Colonic mucosa (tissue), 4 donors: ENCODE results near the gene ITGA11. TPM values are rescaled to one million over a fixed set of nuclear protein-coding genes. Genes with fewer than 3 reads are reported as not detected.

ENCODE experiments used
- DNase-seq: peaks from one replicate; pipeline ENCODE4 v3.0.0-alpha.2; 2020
- H3K27ac ChIP-seq: fragments of 200-600 bp; one replicate; pipeline ENCODE4 v1.8.0; 2021
- H3K27me3 ChIP-seq: fragments of 200-600 bp; one replicate; pipeline ENCODE4 v1.8.0; 2021
- H3K36me3 ChIP-seq: fragments of 200-600 bp; one replicate; pipeline ENCODE4 v1.8.0; 2021
- H3K4me1 ChIP-seq: fragments of 200-600 bp; one replicate; pipeline ENCODE4 v1.8.0; 2021; ENCODE audit warnings: mild to moderate bottlenecking
- H3K4me3 ChIP-seq: fragments of 200-600 bp; one replicate; pipeline ENCODE4 v1.8.0; 2021
- H3K9ac ChIP-seq, 2 donors: one replicate each; pipeline ENCODE4 v1.7.0; 2013; ENCODE audit warnings: control low read depth in 2 of 2, low read depth in 2 of 2, low read length in 2 of 2
- H3K9me3 ChIP-seq: fragments of 200-600 bp; one replicate; pipeline ENCODE4 v1.8.0; 2021
- intact Hi-C: fragments of 100-400 bp; cut with DNase I; formaldehyde crosslinking; loops from one replicate; pipeline ENCODE4 v1.14.1; 2022
- total RNA-seq, 2 donors: library from RNA; stranded (reverse); fragmentation: NEBNext Ultra II Directional in 1 of 2; extraction: Animal tissue kit (Norgen Biotek cat#: 25700) in 1 of 2; gene quantifications; one replicate each; pipeline ENCODE4 v1.2.1, GENCODE V29; 2021
- TF ChIP-seq, protein P1 (sequence below): fragments of 200-600 bp; IDR thresholded peaks from one replicate; pipeline ENCODE4 v1.8.0; 2022; ENCODE audit warnings: antibody characterized with exemption, mild to moderate bottlenecking
- donor health status: healthy.
- donor health status: DM: no; HTN: no; CAD: no.
- donor health status: DM: no; HTN: no; CAD: no.

ITGA11 gene
- total RNA-seq, 2 donors from 2014 or later, result 2.4 to 4.1 TPM

DNA sequence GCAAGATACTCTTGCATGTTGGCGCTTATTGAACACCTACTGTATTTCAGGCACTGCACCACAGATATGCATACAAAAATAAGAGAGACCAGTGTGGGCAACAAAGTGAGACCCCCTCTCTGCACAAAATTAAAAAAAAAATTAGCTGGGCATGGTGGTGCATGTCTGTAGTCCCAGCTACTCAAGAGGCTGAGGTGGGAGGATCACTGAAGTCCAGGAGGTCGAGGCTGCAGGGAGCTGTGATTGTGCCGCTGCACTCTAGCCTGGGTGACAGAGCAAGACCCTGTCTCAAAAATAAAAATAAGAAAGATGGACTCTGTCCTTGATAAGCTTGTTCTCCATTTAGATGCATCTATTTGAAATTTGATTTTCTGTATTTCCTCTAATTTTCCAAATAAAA, 133.6 kb downstream of the ITGA11 start:
- TF ChIP-seq, protein P1, sequence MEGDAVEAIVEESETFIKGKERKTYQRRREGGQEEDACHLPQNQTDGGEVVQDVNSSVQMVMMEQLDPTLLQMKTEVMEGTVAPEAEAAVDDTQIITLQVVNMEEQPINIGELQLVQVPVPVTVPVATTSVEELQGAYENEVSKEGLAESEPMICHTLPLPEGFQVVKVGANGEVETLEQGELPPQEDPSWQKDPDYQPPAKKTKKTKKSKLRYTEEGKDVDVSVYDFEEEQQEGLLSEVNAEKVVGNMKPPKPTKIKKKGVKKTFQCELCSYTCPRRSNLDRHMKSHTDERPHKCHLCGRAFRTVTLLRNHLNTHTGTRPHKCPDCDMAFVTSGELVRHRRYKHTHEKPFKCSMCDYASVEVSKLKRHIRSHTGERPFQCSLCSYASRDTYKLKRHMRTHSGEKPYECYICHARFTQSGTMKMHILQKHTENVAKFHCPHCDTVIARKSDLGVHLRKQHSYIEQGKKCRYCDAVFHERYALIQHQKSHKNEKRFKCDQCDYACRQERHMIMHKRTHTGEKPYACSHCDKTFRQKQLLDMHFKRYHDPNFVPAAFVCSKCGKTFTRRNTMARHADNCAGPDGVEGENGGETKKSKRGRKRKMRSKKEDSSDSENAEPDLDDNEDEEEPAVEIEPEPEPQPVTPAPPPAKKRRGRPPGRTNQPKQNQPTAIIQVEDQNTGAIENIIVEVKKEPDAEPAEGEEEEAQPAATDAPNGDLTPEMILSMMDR, result no peak
- Histone ChIP-seq H3K27me3 (no peaks in the 10 kb centered on the region), H3K9ac (no peak overlapping the region), H3K27ac (no peak overlapping the region), H3K9me3 (no peaks in the 10 kb centered on the region), H3K4me3 (no peak overlapping the region), H3K4me1 (peaks cover 3% of the 10 kb centered on the region), H3K36me3 (no peaks in the 10 kb centered on the region)
- intact Hi-C loops, result no loop called here
- DNase-seq, result no peak

DNA sequence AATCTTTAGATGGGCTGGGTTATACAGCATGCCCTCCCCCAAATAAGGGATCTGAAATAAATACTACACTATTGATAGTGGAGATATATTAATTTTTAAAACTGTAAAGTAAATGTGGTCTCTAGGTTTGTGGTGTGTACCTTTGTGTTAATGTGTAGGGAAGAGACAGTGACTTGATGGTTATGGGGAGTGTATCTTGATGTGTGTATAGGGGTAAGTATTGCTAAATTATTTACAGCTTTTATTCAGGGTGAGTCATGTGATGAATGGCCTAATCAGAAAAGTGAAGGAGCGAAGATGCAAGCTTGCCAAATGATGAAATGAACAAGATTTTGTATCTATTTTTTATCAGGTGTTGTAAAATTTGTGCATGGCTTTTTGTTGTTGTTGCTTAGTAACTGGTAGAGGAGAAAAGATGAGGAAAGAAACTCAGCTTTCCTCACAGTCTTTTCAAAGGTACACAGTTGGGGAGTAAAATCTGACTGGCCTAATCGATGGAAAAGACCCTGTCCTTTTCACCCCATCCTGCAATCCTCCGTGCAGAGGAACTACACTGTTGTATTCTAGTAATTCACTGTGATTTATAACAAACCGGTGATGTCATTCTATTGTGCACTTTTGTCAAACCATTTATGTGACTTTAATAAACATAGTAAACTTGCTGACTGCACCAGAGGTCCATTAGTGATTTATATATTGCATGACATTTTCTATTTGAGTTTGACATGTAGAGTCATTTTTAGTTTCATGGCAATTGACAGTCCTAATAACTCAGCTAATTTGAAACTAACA, 136.8 kb downstream of the ITGA11 start:
- Histone ChIP-seq H3K9ac (no peak overlapping the region), H3K27me3 (no peaks in the 10 kb centered on the region), H3K36me3 (peaks cover 12% of the 10 kb centered on the region), H3K27ac (no peak overlapping the region), H3K4me3 (no peak overlapping the region), H3K4me1 (peaks cover 3% of the 10 kb centered on the region), H3K9me3 (no peaks in the 10 kb centered on the region)
- DNase-seq, result no peak
- intact Hi-C loops, result no loop called here
- TF ChIP-seq, protein P1, result no peak

DNA sequence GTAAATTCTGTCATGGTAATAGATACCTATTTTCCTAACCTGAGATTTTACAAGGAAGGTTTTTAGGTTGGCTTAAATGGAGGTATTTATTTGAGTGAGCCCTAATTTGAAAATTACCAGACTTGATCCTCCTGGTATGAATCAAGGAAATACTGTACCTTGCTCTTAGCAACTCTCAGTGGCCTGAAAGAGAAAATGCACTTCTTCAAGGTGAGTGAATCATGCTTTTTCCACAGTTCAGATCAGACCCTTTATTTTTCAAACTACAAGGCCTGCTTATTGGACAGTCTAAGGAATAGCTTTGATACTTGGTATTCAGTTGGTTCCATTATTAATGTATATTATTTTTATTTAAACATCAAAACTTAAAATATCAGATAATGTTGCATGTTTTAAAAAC, 139.0 kb downstream of the ITGA11 start:
- H3K4me3 ChIP-seq, result no peak overlapping the region
- H3K9me3 ChIP-seq, result no peaks in the 10 kb centered on the region
- no peak for DNase-seq
- H3K27me3 ChIP-seq, result no peaks in the 10 kb centered on the region
- TF ChIP-seq, protein P1, result no peak
- no peak overlapping the region for H3K9ac ChIP-seq
- intact Hi-C loops, result no loop called here
- peaks cover 15% of the 10 kb centered on the region for H3K36me3 ChIP-seq
- no peaks in the 10 kb centered on the region for H3K4me1 ChIP-seq
- no peak overlapping the region for H3K27ac ChIP-seq

DNA sequence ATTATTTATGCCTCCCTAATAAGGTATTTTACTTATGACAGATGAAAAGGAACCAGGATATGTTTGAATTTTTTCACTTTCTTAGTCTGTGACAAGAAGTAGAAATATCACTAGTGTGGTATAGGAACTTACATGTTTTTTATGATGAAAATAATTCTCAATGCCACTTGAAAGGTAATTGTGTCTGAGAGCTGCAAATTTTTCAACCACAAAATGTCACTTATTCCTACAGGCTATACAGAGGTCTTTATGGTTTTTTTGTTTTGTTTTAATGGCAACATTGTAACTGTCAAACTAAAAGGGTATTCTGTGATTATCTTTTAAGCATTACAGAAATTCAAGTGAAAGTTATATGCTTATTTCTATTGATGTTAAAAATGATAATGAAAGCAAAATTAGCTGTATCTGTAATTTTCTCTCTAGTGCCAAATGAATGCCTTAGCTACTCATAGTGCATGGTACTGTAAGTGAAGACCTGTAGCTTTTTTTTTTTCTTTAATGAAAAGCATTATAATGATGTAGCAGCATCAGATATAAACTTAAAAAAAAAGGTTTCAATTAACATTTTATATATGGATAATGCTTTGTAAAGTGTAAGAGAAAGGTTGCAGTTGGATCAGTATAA, 139.7 kb downstream of the ITGA11 start:
- H3K9ac ChIP-seq, result no peak overlapping the region
- H3K36me3 ChIP-seq, result peaks cover 15% of the 10 kb centered on the region
- H3K4me1 ChIP-seq, result no peaks in the 10 kb centered on the region
- H3K27ac ChIP-seq, result no peak overlapping the region
- H3K4me3 ChIP-seq, result no peak overlapping the region
- no peaks in the 10 kb centered on the region for H3K9me3 ChIP-seq
- no peak for DNase-seq
- intact Hi-C loops, result no loop called here
- TF ChIP-seq, protein P1, result no peak
- no peaks in the 10 kb centered on the region for H3K27me3 ChIP-seq

DNA sequence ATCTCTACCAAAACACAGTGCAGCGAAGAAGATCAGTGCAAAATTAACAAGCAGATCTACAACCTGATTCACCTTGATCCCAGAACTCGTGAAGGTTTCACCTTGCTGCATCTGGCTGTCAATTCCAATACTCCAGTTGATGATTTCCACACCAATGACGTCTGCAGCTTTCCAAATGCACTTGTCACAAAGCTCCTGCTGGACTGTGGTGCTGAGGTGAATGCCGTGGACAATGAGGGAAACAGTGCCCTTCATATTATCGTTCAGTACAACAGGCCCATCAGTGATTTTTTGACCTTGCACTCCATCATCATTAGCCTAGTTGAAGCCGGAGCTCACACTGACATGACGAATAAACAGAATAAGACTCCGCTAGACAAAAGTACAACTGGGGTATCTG, 141.2 kb downstream of the ITGA11 start:
- TF ChIP-seq, protein P1, result no peak
- H3K4me3 ChIP-seq, result no peak overlapping the region
- no peak overlapping the region for H3K9ac ChIP-seq
- no peak overlapping the region for H3K27ac ChIP-seq
- no peak for DNase-seq
- H3K27me3 ChIP-seq, result no peaks in the 10 kb centered on the region
- no peaks in the 10 kb centered on the region for H3K9me3 ChIP-seq
- H3K4me1 ChIP-seq, result no peaks in the 10 kb centered on the region
- intact Hi-C loops, result no loop called here
- peaks cover 15% of the 10 kb centered on the region for H3K36me3 ChIP-seq
